Mucosa of descending colon (tissue), 3 donors: ENCODE data around the gene NR2C2AP. TPM values are rescaled to one million over a fixed set of nuclear protein-coding genes. Genes with fewer than 3 reads are reported as not detected.

Source experiments
- ATAC-seq: fragments of 200-7000 bp; cut with Tn5 transposase; one replicate; pipeline ENCODE4 v1.9.1; 2020; ENCODE audit warnings: mild to moderate bottlenecking, moderate library complexity
- DNase-seq, 3 donors: peaks; one replicate each; pipeline ENCODE4 v3.0.0-alpha.2; 2020
- H3K36me3 ChIP-seq: fragments of 200-600 bp; one replicate; pipeline ENCODE4 v1.8.0; 2021; ENCODE audit warnings: low read depth, mild to moderate bottlenecking
- H3K4me1 ChIP-seq: fragments of 200-600 bp; one replicate; pipeline ENCODE4 v1.8.0; 2021; ENCODE audit warnings: low read depth, mild to moderate bottlenecking
- H3K4me3 ChIP-seq: fragments of 200-600 bp; one replicate; pipeline ENCODE4 v1.8.0; 2021; ENCODE audit warnings: mild to moderate bottlenecking
- H3K9me3 ChIP-seq: fragments of 200-600 bp; one replicate; pipeline ENCODE4 v1.8.0; 2021; ENCODE audit warnings: mild to moderate bottlenecking
- intact Hi-C, 2 donors: fragments of 100-400 bp; cut with DNase I in 1 of 2; cut with micrococcal nuclease in 1 of 2; formaldehyde crosslinking; loops; one replicate each; pipeline versions ENCODE4 v1.11.0 to v1.11.1; 2022; cut with DNase I, micrococcal nuclease
- total RNA-seq, 3 donors: library from RNA; stranded (reverse); fragmentation: NEBNext Ultra II Directional in 2 of 3; extraction: Animal tissue kit (Norgen Biotek cat#: 25700) in 2 of 3; gene quantifications; one replicate each; pipeline versions ENCODE4 v1.2.1 to v1.2.4, GENCODE V29; 2021 to 2023
- TF ChIP-seq, protein P1 (sequence below): fragments of 200-600 bp; IDR thresholded peaks from one replicate; pipeline ENCODE4 v1.8.0; 2022; ENCODE audit warnings: antibody characterized with exemption, mild to moderate bottlenecking
- donor health status: DM: no; HTN: no; CAD: no; lungs with moderate emphysema.
- donor health status: DM: no; HTN: no; CAD: no.
- donor health status: DM: no; HTN: yes; CAD: no.

Gene NR2C2AP
- total RNA-seq, 3 donors from 2014 or later: 12.5 to 14.6 (median 13.4) TPM

DNA sequence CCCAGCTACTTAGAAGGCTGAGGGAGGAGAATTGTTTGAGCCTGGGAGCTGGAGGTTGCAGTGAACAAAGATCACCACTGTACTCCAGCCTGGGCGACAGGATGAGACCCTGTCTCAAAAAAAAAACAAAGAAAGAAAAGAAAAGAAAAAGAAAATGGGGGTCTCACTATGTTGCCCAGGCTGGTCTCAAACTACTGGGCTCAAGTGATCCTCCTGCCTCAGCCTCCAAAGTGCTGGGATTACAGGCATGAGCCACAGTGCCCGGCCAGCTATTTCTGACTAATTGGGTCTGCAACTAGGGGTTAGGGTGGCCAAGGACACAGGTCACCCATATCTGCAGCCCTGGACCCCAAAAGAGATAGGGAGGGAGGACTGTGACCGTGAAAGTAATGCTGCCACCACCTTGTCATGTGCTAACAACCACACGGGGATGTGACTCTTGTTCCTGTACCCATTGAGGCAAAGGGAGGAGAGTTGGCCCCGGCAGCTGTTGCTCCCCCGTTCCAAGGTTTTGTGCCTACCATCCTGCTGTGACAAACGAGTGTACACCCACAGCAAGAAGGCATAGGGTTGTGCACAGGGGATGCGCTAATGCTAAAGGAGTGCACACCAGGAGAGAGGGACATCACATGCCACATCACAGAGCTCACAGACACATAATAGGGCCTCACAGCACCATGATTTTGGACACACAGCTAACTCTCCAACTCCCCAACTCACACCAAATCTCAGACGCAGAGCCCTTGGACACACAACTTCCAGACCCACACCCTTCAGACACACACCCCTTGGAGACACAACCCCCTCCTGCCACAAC, 33.8 kb downstream of the NR2C2AP start:
- Histone ChIP-seq H3K4me1 (peaks cover 6% of the 10 kb centered on the region), H3K36me3 (no peaks in the 10 kb centered on the region), H3K4me3 (no peak overlapping the region), H3K9me3 (no peaks in the 10 kb centered on the region)
- DNase-seq (no peak), ATAC-seq (no peak)
- intact Hi-C loops: no loop called here
- TF ChIP-seq, protein P1, sequence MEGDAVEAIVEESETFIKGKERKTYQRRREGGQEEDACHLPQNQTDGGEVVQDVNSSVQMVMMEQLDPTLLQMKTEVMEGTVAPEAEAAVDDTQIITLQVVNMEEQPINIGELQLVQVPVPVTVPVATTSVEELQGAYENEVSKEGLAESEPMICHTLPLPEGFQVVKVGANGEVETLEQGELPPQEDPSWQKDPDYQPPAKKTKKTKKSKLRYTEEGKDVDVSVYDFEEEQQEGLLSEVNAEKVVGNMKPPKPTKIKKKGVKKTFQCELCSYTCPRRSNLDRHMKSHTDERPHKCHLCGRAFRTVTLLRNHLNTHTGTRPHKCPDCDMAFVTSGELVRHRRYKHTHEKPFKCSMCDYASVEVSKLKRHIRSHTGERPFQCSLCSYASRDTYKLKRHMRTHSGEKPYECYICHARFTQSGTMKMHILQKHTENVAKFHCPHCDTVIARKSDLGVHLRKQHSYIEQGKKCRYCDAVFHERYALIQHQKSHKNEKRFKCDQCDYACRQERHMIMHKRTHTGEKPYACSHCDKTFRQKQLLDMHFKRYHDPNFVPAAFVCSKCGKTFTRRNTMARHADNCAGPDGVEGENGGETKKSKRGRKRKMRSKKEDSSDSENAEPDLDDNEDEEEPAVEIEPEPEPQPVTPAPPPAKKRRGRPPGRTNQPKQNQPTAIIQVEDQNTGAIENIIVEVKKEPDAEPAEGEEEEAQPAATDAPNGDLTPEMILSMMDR: no peak

- no peaks in the 10 kb centered on the region for H3K9me3 ChIP-seq
- DNase-seq: no peak
These were observed 35.6 kb downstream of the NR2C2AP start for GRCh38 chr19:19167612-19168011.

GRCh38 chr19:19165396-19165795, 37.8 kb downstream of the NR2C2AP start:
- Histone ChIP-seq H3K4me3 (no peak overlapping the region), H3K9me3 (no peaks in the 10 kb centered on the region), H3K36me3 (no peaks in the 10 kb centered on the region), H3K4me1 (peaks cover 6% of the 10 kb centered on the region)
- no peak for ATAC-seq
- intact Hi-C loops: no loop called here
- TF ChIP-seq, protein P1: no peak
- no peak for DNase-seq

More at GRCh38 chr19:19167612-19168011, 35.6 kb downstream of the NR2C2AP start:
- ATAC-seq: no peak
- intact Hi-C loops: no loop called here
- Histone ChIP-seq H3K4me3 (no peak overlapping the region), H3K36me3 (no peaks in the 10 kb centered on the region), H3K4me1 (peaks cover 6% of the 10 kb centered on the region)
- TF ChIP-seq, protein P1: no peak

GRCh38 chr19:19162495-19162894, 40.7 kb downstream of the NR2C2AP start:
- no peak overlapping the region for H3K4me3 ChIP-seq
- no peaks in the 10 kb centered on the region for H3K4me1 ChIP-seq
- no peaks in the 10 kb centered on the region for H3K9me3 ChIP-seq
- DNase-seq: no peak
- no peak for ATAC-seq
- intact Hi-C loops: no loop called here
- TF ChIP-seq, protein P1: no peak
- H3K36me3 ChIP-seq: no peaks in the 10 kb centered on the region

GRCh38 chr19:19160461-19161035, 42.7 kb downstream of the NR2C2AP start:
- DNase-seq: no peak

More at GRCh38 chr19:19160461-19161035, 42.7 kb downstream of the NR2C2AP start:
- H3K4me3 ChIP-seq: no peak overlapping the region
- TF ChIP-seq, protein P1: no peak
- ATAC-seq: peak; percentile 44
- H3K9me3 ChIP-seq: no peaks in the 10 kb centered on the region
- H3K36me3 ChIP-seq: no peaks in the 10 kb centered on the region
- H3K4me1 ChIP-seq: no peaks in the 10 kb centered on the region
- intact Hi-C loops: no loop called here
